ENCODE measurements around the gene C1orf167. TPM values are rescaled to one million over a fixed set of nuclear protein-coding genes. Genes with fewer than 3 reads are reported as not detected.

The C1orf167 gene
- polyA plus RNA-seq (2013, experiment 1 of 2), result 0.80 TPM
- polyA plus RNA-seq (2013, experiment 2 of 2), result 0.63 TPM

DNA sequence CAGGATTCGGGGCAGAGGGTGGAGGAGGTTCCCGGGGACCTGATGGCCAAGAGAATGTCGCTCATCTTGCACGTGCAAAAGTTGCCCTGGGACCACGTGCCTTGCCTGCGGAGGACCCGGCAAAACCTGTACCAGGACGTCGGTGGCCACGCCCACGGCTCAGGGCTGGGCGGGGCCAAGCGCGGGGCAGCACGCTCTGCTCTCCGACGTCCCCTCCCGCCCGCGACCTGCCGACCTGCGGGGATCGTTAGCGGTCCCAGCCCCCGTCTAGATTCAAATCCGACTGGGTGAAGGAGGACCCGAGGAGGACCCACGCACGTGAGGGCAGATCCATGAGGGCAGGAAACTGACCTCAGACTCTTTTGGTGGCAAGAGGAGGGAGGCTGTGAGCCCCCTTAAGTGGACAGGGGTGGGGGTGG is at the start of gene C1orf167:
Gene C1orf167, plus strand, starts transcription at position 206 of the 419 bp plus-strand sequence. CDS start 2,208 bp downstream, outside the sequence.
- Histone ChIP-seq H3K56ac (ENCODE audit: low read length) (peak within 1 kb of the TSS; percentile 64), H3K18ac (ENCODE audit: low read length) (no peak within 1 kb of the TSS), H3K4me2 (ENCODE audit: low read length) (peak within 1 kb of the TSS; percentile 48), H3K36me3 (ENCODE audit: control insufficient read depth, insufficient read depth, low read length) (no peaks in the 10 kb centered on the region), H3K4me3 (ENCODE audit: low read length) (no peak within 1 kb of the TSS), H3K23ac (ENCODE audit: low read length) (no peak within 1 kb of the TSS), H2AK5ac (ENCODE audit: low read length) (no peak within 1 kb of the TSS), H2BK15ac (replicated peaks; ENCODE audit: low read depth) (no peak within 1 kb of the TSS), H3K27ac (ENCODE audit: low read depth, low read length) (no peak within 1 kb of the TSS), H3K27me3 (ENCODE audit: insufficient read depth, low read length, poor library complexity) (no peaks in the 10 kb centered on the region), H4K8ac (ENCODE audit: low read depth, low read length) (no peak within 1 kb of the TSS), H3K79me2 (ENCODE audit: control insufficient read depth, insufficient read depth, low read length) (no peaks in the 10 kb centered on the region), H3K4ac (ENCODE audit: low read depth, low read length) (no peak within 1 kb of the TSS), H3K79me1 (ENCODE audit: low read length) (no peaks in the 10 kb centered on the region), H2BK120ac (ENCODE audit: low read depth, low read length) (no peak within 1 kb of the TSS), H3K4me1 (ENCODE audit: control insufficient read depth, low read depth, low read length) (no peaks in the 10 kb centered on the region), H4K5ac (ENCODE audit: low read length) (no peak within 1 kb of the TSS), H2BK5ac (ENCODE audit: low read length) (no peak within 1 kb of the TSS), H3K9ac (ENCODE audit: low read length) (no peak within 1 kb of the TSS)
- peak; percentile 52 for DNase-seq
- no CpG with 5 or more reads among the region's 29 CpGs for WGBS (ENCODE audit: extremely low coverage, insufficient coverage, low lambda C conversion rate)

GRCh38 chr1:11712285-11712684 is 49.7 kb upstream of the C1orf167 start:
- H3K4me2 ChIP-seq (ENCODE audit: low read length), result no peak overlapping the region
- H3K9ac ChIP-seq (ENCODE audit: low read length), result no peak overlapping the region
- no peak overlapping the region for H4K5ac ChIP-seq (ENCODE audit: low read length)
- no peak overlapping the region for H3K23ac ChIP-seq (ENCODE audit: low read length)
- no peak for DNase-seq
- H3K4ac ChIP-seq (ENCODE audit: low read depth, low read length), result no peak overlapping the region
- H2BK120ac ChIP-seq (ENCODE audit: low read depth, low read length), result no peak overlapping the region
- H3K27me3 ChIP-seq (ENCODE audit: insufficient read depth, low read length, poor library complexity), result no peaks in the 10 kb centered on the region
- H3K36me3 ChIP-seq (ENCODE audit: control insufficient read depth, insufficient read depth, low read length), result no peaks in the 10 kb centered on the region
- H3K79me2 ChIP-seq (ENCODE audit: control insufficient read depth, insufficient read depth, low read length), result no peaks in the 10 kb centered on the region
- no peak overlapping the region for H3K56ac ChIP-seq (ENCODE audit: low read length)
- H3K4me3 ChIP-seq (ENCODE audit: low read length), result no peak overlapping the region
- H2AK5ac ChIP-seq (ENCODE audit: low read length), result no peak overlapping the region
- H3K18ac ChIP-seq (ENCODE audit: low read length), result no peak overlapping the region
- no peak overlapping the region for H3K27ac ChIP-seq (ENCODE audit: low read depth, low read length)
- H4K8ac ChIP-seq (ENCODE audit: low read depth, low read length), result no peak overlapping the region
- no peak overlapping the region for H2BK5ac ChIP-seq (ENCODE audit: low read length)
- no peak overlapping the region for H2BK15ac ChIP-seq (replicated peaks; ENCODE audit: low read depth)
- no peaks in the 10 kb centered on the region for H3K79me1 ChIP-seq (ENCODE audit: low read length)
- WGBS (ENCODE audit: extremely low coverage, insufficient coverage, low lambda C conversion rate), result no CpG with 5 or more reads among the region's 8 CpGs
- peaks cover 5% of the 10 kb centered on the region for H3K4me1 ChIP-seq (ENCODE audit: control insufficient read depth, low read depth, low read length)

DNA sequence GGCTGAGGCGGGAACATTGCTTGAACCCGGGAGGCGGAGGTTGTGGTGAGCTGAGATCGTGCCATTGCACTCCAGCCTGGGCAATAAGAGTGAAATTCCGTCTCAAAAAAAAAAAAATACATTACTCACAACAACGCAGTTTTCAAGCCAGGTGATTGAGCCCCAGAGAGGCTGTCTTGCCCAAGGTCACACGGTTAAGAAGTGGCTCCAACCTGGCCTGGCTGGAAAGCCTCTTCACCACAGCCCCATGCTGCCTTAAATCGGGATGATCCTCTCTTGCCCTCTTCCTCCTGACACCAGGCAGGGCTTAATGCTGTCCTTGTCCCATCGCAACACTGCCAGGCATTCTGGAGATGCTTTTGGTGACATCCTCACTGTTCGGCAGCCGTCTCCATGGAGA is 48.9 kb upstream of the C1orf167 start:
- Histone ChIP-seq H3K79me2 (ENCODE audit: control insufficient read depth, insufficient read depth, low read length) (no peaks in the 10 kb centered on the region), H3K4me3 (ENCODE audit: low read length) (no peak overlapping the region), H2BK5ac (ENCODE audit: low read length) (no peak overlapping the region), H3K4ac (ENCODE audit: low read depth, low read length) (no peak overlapping the region), H3K27me3 (ENCODE audit: insufficient read depth, low read length, poor library complexity) (no peaks in the 10 kb centered on the region), H4K5ac (ENCODE audit: low read length) (no peak overlapping the region), H3K18ac (ENCODE audit: low read length) (no peak overlapping the region), H3K4me1 (ENCODE audit: control insufficient read depth, low read depth, low read length) (no peaks in the 10 kb centered on the region), H3K79me1 (ENCODE audit: low read length) (no peaks in the 10 kb centered on the region), H3K4me2 (ENCODE audit: low read length) (no peak overlapping the region), H3K9ac (ENCODE audit: low read length) (no peak overlapping the region), H3K23ac (ENCODE audit: low read length) (no peak overlapping the region), H4K8ac (ENCODE audit: low read depth, low read length) (no peak overlapping the region), H2BK15ac (replicated peaks; ENCODE audit: low read depth) (no peak overlapping the region), H3K56ac (ENCODE audit: low read length) (no peak overlapping the region), H3K27ac (ENCODE audit: low read depth, low read length) (no peak overlapping the region), H2AK5ac (ENCODE audit: low read length) (no peak overlapping the region), H2BK120ac (ENCODE audit: low read depth, low read length) (no peak overlapping the region), H3K36me3 (ENCODE audit: control insufficient read depth, insufficient read depth, low read length) (no peaks in the 10 kb centered on the region)
- no CpG with 5 or more reads among the region's 11 CpGs for WGBS (ENCODE audit: extremely low coverage, insufficient coverage, low lambda C conversion rate)
- no peak for DNase-seq

DNA sequence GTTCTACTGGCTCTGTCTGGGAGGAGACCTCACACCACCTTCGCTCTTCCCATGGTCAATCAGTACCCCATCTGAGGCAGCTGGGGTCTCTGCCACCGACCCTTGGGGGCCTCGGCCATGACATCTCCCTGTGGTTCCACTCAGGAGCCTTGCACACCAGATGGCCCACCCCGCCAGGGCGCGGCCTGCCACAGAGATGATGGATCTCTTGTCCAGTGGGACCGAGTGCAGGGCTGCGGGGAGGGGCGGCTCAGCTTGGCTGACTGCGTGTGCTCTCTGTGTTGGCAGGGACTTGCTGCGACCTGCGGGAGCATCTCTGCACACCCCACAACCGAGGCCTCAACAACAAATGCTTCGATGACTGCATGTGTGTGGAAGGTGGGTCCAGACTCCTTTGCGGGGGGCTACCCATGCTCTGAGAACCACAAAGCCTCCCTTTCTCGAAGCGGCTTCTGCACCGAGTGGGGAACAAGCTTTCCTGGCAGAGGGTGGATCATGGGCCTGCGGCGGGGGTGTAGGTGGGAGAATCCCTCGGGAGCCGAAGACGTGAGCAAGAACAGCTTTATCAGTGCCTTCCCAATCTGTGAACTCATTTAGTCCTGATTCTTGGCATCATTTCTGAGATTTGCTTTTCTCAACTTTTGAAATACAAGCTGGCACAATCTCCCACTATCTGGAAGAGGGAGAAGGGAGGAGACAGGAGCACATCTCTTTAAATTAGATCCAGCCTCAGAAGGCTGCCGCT is 47.0 kb upstream of the C1orf167 start:
- no peak overlapping the region for H4K8ac ChIP-seq (ENCODE audit: low read depth, low read length)
- WGBS (ENCODE audit: extremely low coverage, insufficient coverage, low lambda C conversion rate), result no CpG with 5 or more reads among the region's 24 CpGs

GRCh38 chr1:11719313-11720032 is 42.5 kb upstream of the C1orf167 start:
- Histone ChIP-seq H3K23ac (ENCODE audit: low read length) (no peak overlapping the region), H4K8ac (ENCODE audit: low read depth, low read length) (no peak overlapping the region), H3K36me3 (ENCODE audit: control insufficient read depth, insufficient read depth, low read length) (no peaks in the 10 kb centered on the region), H3K27me3 (ENCODE audit: insufficient read depth, low read length, poor library complexity) (no peaks in the 10 kb centered on the region), H3K27ac (ENCODE audit: low read depth, low read length) (no peak overlapping the region), H4K5ac (ENCODE audit: low read length) (no peak overlapping the region), H3K9ac (ENCODE audit: low read length) (peak overlapping the region; percentile 48), H2BK15ac (replicated peaks; ENCODE audit: low read depth) (no peak overlapping the region), H3K79me1 (ENCODE audit: low read length) (no peaks in the 10 kb centered on the region), H2BK120ac (ENCODE audit: low read depth, low read length) (no peak overlapping the region), H3K4me2 (ENCODE audit: low read length) (peak overlapping the region; percentile 56), H3K18ac (ENCODE audit: low read length) (no peak overlapping the region), H3K4me1 (ENCODE audit: control insufficient read depth, low read depth, low read length) (no peaks in the 10 kb centered on the region), H3K56ac (ENCODE audit: low read length) (peak overlapping the region; percentile 71), H2AK5ac (ENCODE audit: low read length) (no peak overlapping the region), H3K4me3 (ENCODE audit: low read length) (no peak overlapping the region), H2BK5ac (ENCODE audit: low read length) (no peak overlapping the region), H3K79me2 (ENCODE audit: control insufficient read depth, insufficient read depth, low read length) (no peaks in the 10 kb centered on the region), H3K4ac (ENCODE audit: low read depth, low read length) (no peak overlapping the region)
- WGBS (ENCODE audit: extremely low coverage, insufficient coverage, low lambda C conversion rate), result no CpG with 5 or more reads among the region's 44 CpGs
- DNase-seq, result peak; percentile 45

More for the DNA sequence above, 47.0 kb upstream of the C1orf167 start:
- H3K4ac ChIP-seq (ENCODE audit: low read depth, low read length), result no peak overlapping the region
- H3K56ac ChIP-seq (ENCODE audit: low read length), result no peak overlapping the region
- no peak overlapping the region for H3K18ac ChIP-seq (ENCODE audit: low read length)
- no peak overlapping the region for H3K27ac ChIP-seq (ENCODE audit: low read depth, low read length)
- H3K79me1 ChIP-seq (ENCODE audit: low read length), result no peaks in the 10 kb centered on the region
- no peak for DNase-seq
- no peaks in the 10 kb centered on the region for H3K79me2 ChIP-seq (ENCODE audit: control insufficient read depth, insufficient read depth, low read length)
- H2BK15ac ChIP-seq (replicated peaks; ENCODE audit: low read depth), result no peak overlapping the region
- no peak overlapping the region for H4K5ac ChIP-seq (ENCODE audit: low read length)
- no peak overlapping the region for H3K4me2 ChIP-seq (ENCODE audit: low read length)
- no peak overlapping the region for H2BK5ac ChIP-seq (ENCODE audit: low read length)
- no peak overlapping the region for H3K9ac ChIP-seq (ENCODE audit: low read length)
- H2BK120ac ChIP-seq (ENCODE audit: low read depth, low read length), result no peak overlapping the region
- no peak overlapping the region for H3K4me3 ChIP-seq (ENCODE audit: low read length)
- no peaks in the 10 kb centered on the region for H3K36me3 ChIP-seq (ENCODE audit: control insufficient read depth, insufficient read depth, low read length)
- H3K4me1 ChIP-seq (ENCODE audit: control insufficient read depth, low read depth, low read length), result no peaks in the 10 kb centered on the region
- no peak overlapping the region for H3K23ac ChIP-seq (ENCODE audit: low read length)
- no peak overlapping the region for H2AK5ac ChIP-seq (ENCODE audit: low read length)
- no peaks in the 10 kb centered on the region for H3K27me3 ChIP-seq (ENCODE audit: insufficient read depth, low read length, poor library complexity)
